Keratinocyte (primary cell): ENCODE measurements around the gene PRKRA.
"Not testable (repeated sequence)": the region's sequence is repeated elsewhere in the genome, so short reads cannot be mapped to it uniquely, and the experiment has no call there.

Experiments used
- CTCF ChIP-seq, 3 experiments: IDR thresholded peaks in 1 of 3; conservative IDR thresholded peaks in 1 of 3; optimal IDR thresholded peaks in 1 of 3; 2 replicates in 2 of 3; 3 replicates in 1 of 3; pipeline versions ENCODE3 to v1.5.1; 2011; ENCODE audit warnings: low read length in 3 of 3, mild to moderate bottlenecking in 3 of 3, moderate library complexity in 2 of 3, control low read depth in 1 of 3, inconsistent platforms in 1 of 3; ENCODE audit not compliant: insufficient read depth in 2 of 3; ENCODE audit errors: extremely low read depth in 1 of 3
- EZH2 ChIP-seq: IDR thresholded peaks from one replicate; pipeline ENCODE4 v1.6.1; 2012; ENCODE audit warnings: inconsistent platforms, mild to moderate bottlenecking, low read length, moderate library complexity

GRCh38 chr2:178471313-178471712, 20.3 kb upstream of the PRKRA start:
- not testable (repeated sequence) for TF ChIP-seq CTCF (optimal IDR thresholded peaks at IDR 0.05 in 1 of 3, IDR thresholded peaks at IDR 0.05 in 1 of 3, conservative IDR thresholded peaks at IDR 0.05 in 1 of 3; ENCODE audit: extremely low read depth in 1 of 3, insufficient read depth in 2 of 3, low read length in 3 of 3); EZH2
